ENCODE measurements around the gene MSL1.

MSL1 gene

GRCh38 chr17:40180694-40181093 lies 58.9 kb downstream of the MSL1 start:
- TF ChIP-seq, protein P1, sequence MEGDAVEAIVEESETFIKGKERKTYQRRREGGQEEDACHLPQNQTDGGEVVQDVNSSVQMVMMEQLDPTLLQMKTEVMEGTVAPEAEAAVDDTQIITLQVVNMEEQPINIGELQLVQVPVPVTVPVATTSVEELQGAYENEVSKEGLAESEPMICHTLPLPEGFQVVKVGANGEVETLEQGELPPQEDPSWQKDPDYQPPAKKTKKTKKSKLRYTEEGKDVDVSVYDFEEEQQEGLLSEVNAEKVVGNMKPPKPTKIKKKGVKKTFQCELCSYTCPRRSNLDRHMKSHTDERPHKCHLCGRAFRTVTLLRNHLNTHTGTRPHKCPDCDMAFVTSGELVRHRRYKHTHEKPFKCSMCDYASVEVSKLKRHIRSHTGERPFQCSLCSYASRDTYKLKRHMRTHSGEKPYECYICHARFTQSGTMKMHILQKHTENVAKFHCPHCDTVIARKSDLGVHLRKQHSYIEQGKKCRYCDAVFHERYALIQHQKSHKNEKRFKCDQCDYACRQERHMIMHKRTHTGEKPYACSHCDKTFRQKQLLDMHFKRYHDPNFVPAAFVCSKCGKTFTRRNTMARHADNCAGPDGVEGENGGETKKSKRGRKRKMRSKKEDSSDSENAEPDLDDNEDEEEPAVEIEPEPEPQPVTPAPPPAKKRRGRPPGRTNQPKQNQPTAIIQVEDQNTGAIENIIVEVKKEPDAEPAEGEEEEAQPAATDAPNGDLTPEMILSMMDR (conservative IDR thresholded peaks at IDR 0.05; ENCODE audit: low read depth, low read length) = no peak
- H3K4me3 ChIP-seq (ENCODE audit: low read depth, low read length) = no peak overlapping the region
- DNase-seq (ENCODE audit: low read depth) = no peak

GRCh38 chr17:40181205-40181604 lies 59.4 kb downstream of the MSL1 start:
- TF ChIP-seq, protein P1 (conservative IDR thresholded peaks at IDR 0.05; ENCODE audit: low read depth, low read length) = no peak
- no peak for DNase-seq (ENCODE audit: low read depth)
- no peak overlapping the region for H3K4me3 ChIP-seq (ENCODE audit: low read depth, low read length)

GRCh38 chr17:40182606-40183005 lies 60.8 kb downstream of the MSL1 start:
- no peak for DNase-seq (ENCODE audit: low read depth)
- no peak overlapping the region for H3K4me3 ChIP-seq (ENCODE audit: low read depth, low read length)
- TF ChIP-seq, protein P1 (conservative IDR thresholded peaks at IDR 0.05; ENCODE audit: low read depth, low read length) = no peak
